Tibial nerve (tissue), 4 donors: ENCODE measurements around the gene NAGK. TPM values are rescaled to one million over a fixed set of nuclear protein-coding genes. Genes with fewer than 3 reads are reported as not detected.

Source experiments
- DNase-seq, 2 donors: peaks; one replicate each; pipeline ENCODE4 v3.0.0-alpha.2; 2019; ENCODE audit warnings: low spot score in 2 of 2
- H3K27ac ChIP-seq, 4 donors: fragments of 200-600 bp; sonication (generic) in 3 of 4; one replicate each; pipeline ENCODE4 v1.5.1; 2017 to 2019; ENCODE audit warnings: mild to moderate bottlenecking in 1 of 4
- H3K27me3 ChIP-seq, 2 donors: fragments of 200-600 bp; sonication (generic) in 1 of 2; one replicate each; pipeline versions ENCODE4 v1.5.1 to v1.6.0; 2017 to 2019
- H3K36me3 ChIP-seq, 3 donors: fragments of 200-600 bp; sonication (generic); one replicate each; pipeline ENCODE4 v1.5.1; 2018 to 2019
- H3K4me1 ChIP-seq, 4 donors: fragments of 200-600 bp; sonication (generic) in 3 of 4; one replicate each; pipeline ENCODE4 v1.5.1; 2017 to 2019
- H3K4me3 ChIP-seq, 4 donors: fragments of 200-600 bp; sonication (generic) in 3 of 4; one replicate each; pipeline ENCODE4 v1.5.1; 2017 to 2019; ENCODE audit warnings: mild to moderate bottlenecking in 1 of 4, moderate library complexity in 1 of 4
- H3K9me3 ChIP-seq, 4 donors: fragments of 200-600 bp; sonication (generic) in 3 of 4; one replicate each; pipeline ENCODE4 v1.5.1; 2017 to 2019
- CTCF ChIP-seq, 5 experiments: fragments of 200-600 bp in 3 of 5; fragments of 450-650 bp in 2 of 5; sonication (generic) in 3 of 5; IDR thresholded peaks; one replicate each; pipeline ENCODE4 v1.5.1; 2016 to 2019; ENCODE audit warnings: antibody characterized with exemption in 5 of 5, mild to moderate bottlenecking in 3 of 5, moderate library complexity in 2 of 5
- EP300 ChIP-seq, 2 donors: sonication (generic); formaldehyde crosslinking; IDR thresholded peaks; one replicate each; pipeline ENCODE4 v1.6.1; 2017; ENCODE audit warnings: antibody characterized with exemption in 2 of 2, mild to moderate bottlenecking in 1 of 2
- POLR2A ChIP-seq, 2 donors: fragments of 450-650 bp; IDR thresholded peaks; one replicate each; pipeline ENCODE4 v1.6.1; 2017; ENCODE audit warnings: antibody characterized with exemption in 2 of 2, mild to moderate bottlenecking in 2 of 2, moderate library complexity in 2 of 2
- WGBS, 2 donors: methylation state at CpG; one replicate each; pipeline ENCODE4 v1.1.5; 2018; 5-methylcytosine and 5-hydroxymethylcytosine counted together
- total RNA-seq, 4 donors: library from RNA; depleted of rRNA; stranded (reverse); fragments of >200 nt; gene quantifications; one replicate each; pipeline ENCODE4 v1.1.0, GENCODE V29; 2016

Gene NAGK
- total RNA-seq, 4 donors from 2014 or later: 40.6 to 113 (median 65.5) TPM

GRCh38 chr2:71126957-71127356, 58.5 kb downstream of the NAGK start:
- Histone ChIP-seq H3K4me3 (no peak overlapping the region), H3K36me3 (peaks cover 0 to 15% (median 0%) of the 10 kb centered on the region in 3 donors), H3K4me1 (peaks cover 0 to 40% (median 9%) of the 10 kb centered on the region in 4 donors), H3K9me3 (no peaks in the 10 kb centered on the region), H3K27me3 (no peaks in the 10 kb centered on the region), H3K27ac (no peak overlapping the region)
- TF ChIP-seq CTCF (IDR thresholded peaks at IDR 0.05): no peak
- TF ChIP-seq EP300 (IDR thresholded peaks at IDR 0.05): no peak
- TF ChIP-seq POLR2A (IDR thresholded peaks at IDR 0.05): no peak
- no peak for DNase-seq
- 72% methylated on average over 3 of the region's 3 CpGs for WGBS, 2 donors

Other genes with a start within 250 kb of the NAGK start
- under 1 TPM in 2 of 4 donors, not detected in 2; 0.30 to 0.44 TPM for gene CLEC4F, start 248.0 kb upstream of the NAGK start, total RNA-seq
- gene CD207, start 232.8 kb upstream of the NAGK start, total RNA-seq: under 1 TPM in 1 of 4 donors, not detected in 3; 0.21 TPM
- 1 to 10 TPM in 2 of 4 donors, under 1 TPM in 2; 0.44 to 3.3 (median 1.2) TPM for gene VAX2, start 168.1 kb upstream of the NAGK start, total RNA-seq
- 1 to 10 TPM in 2 of 4 donors, not detected in 2; 1.2 to 2.5 TPM for gene ATP6V1B1, start 132.7 kb upstream of the NAGK start, total RNA-seq
- gene ANKRD53, start 90.0 kb upstream of the NAGK start, total RNA-seq: 1 to 10 TPM; 1.3 to 9.0 (median 2.7) TPM
- 10 to 100 TPM; 36.1 to 38.7 (median 37.0) TPM for gene TEX261, start 73.8 kb upstream of the NAGK start, total RNA-seq
- gene MCEE, start 61.6 kb downstream of the NAGK start, total RNA-seq: 10 to 100 TPM in 3 of 4 donors, 1 to 10 TPM in 1; 7.5 to 17.2 (median 12.2) TPM
- gene MPHOSPH10, start 62.0 kb downstream of the NAGK start, total RNA-seq: 10 to 100 TPM; 15.3 to 30.8 (median 16.6) TPM
- gene PAIP2B, start 158.5 kb downstream of the NAGK start, total RNA-seq: 10 to 100 TPM in 3 of 4 donors, 1 to 10 TPM in 1; 5.7 to 22.1 (median 13.6) TPM